B cell (primary cell): ENCODE measurements around the gene PCDH7. TPM values are rescaled to one million over a fixed set of nuclear protein-coding genes. Genes with fewer than 3 reads are reported as not detected.

Source experiments
- ATAC-seq: fragments of 200-7000 bp; cut with Tn5 transposase; one replicate; pipeline ENCODE4 v1.10.0; 2021; ENCODE audit warnings: low read depth, mild to moderate bottlenecking, moderate number of reproducible peaks, moderate library complexity
- CTCF ChIA-PET: fragments of 350-600 bp; sonication (Branson Sonifier 250); formaldehyde crosslinking; loops from one replicate; lab custom pipeline; 2021; ENCODE audit warnings: antibody characterized with exemption, inconsistent platforms; lab: Charles Lee
- POLR2A ChIA-PET: fragments of 350-600 bp; sonication (Branson Sonifier 250); formaldehyde crosslinking; loops from one replicate; lab custom pipeline; 2021; ENCODE audit warnings: antibody characterized with exemption; lab: Charles Lee
- DNase-seq: peaks from one replicate; pipeline ENCODE4 v3.0.0; 2013
- H2AFZ ChIP-seq: 2 replicates; pipeline ENCODE4 v1.6.1; 2012; ENCODE audit warnings: mild to moderate bottlenecking, low read depth, low read length; ENCODE audit not compliant: insufficient read depth, poor library complexity, severe bottlenecking
- H3K27ac ChIP-seq, 2 donors: 1 replicate in 1 of 2; 2 replicates in 1 of 2; pipeline ENCODE4 v1.5.1; 2012 to 2013; ENCODE audit warnings: low read length in 2 of 2, mild to moderate bottlenecking in 2 of 2, moderate library complexity in 1 of 2
- H3K27me3 ChIP-seq, 4 experiments: fragments of 200-600 bp in 1 of 4; sonication (generic) in 1 of 4; replicated peaks in 1 of 4; 1 replicate in 2 of 4; 2 replicates in 2 of 4; pipeline versions ENCODE4 v1.6.1 to v1.7.0; 2013 to 2016; ENCODE audit warnings: low read length in 3 of 4, mild to moderate bottlenecking in 2 of 4, mixed read lengths in 1 of 4, moderate library complexity in 1 of 4; ENCODE audit not compliant: insufficient read depth in 4 of 4, control insufficient read depth in 3 of 4; ENCODE audit errors: control extremely low read depth in 1 of 4
- H3K36me3 ChIP-seq, 2 experiments: replicated peaks in 1 of 2; 1 replicate in 1 of 2; 2 replicates in 1 of 2; pipeline versions ENCODE4 v1.6.1 to v1.7.1; 2013; ENCODE audit warnings: low read length in 1 of 2; ENCODE audit not compliant: insufficient read depth in 2 of 2, control insufficient read depth in 1 of 2; ENCODE audit errors: control extremely low read depth in 1 of 2, extremely low read depth in 1 of 2
- H3K4me1 ChIP-seq, 2 donors: fragments of 200-600 bp in 1 of 2; sonication (generic) in 1 of 2; 1 replicate in 1 of 2; 2 replicates in 1 of 2; pipeline versions ENCODE4 v1.5.1 to v1.6.1; 2013 to 2017; ENCODE audit warnings: low read length in 2 of 2; ENCODE audit not compliant: control insufficient read depth in 2 of 2, insufficient read depth in 2 of 2
- H3K4me2 ChIP-seq: replicated peaks from 2 replicates; pipeline ENCODE3; 2012; ENCODE audit warnings: mild to moderate bottlenecking, low read depth, low read length; ENCODE audit not compliant: poor library complexity, severe bottlenecking
- H3K4me3 ChIP-seq, 5 experiments: fragments of 200-600 bp in 1 of 5; sonication (generic) in 1 of 5; 1 replicate in 3 of 5; 2 replicates in 2 of 5; pipeline versions ENCODE4 v1.5.1 to v1.7.0; 2011 to 2016; ENCODE audit warnings: low read length in 4 of 5, mild to moderate bottlenecking in 4 of 5, low read depth in 2 of 5, control low read depth in 1 of 5, moderate library complexity in 1 of 5; ENCODE audit not compliant: insufficient read depth in 1 of 5; ENCODE audit errors: control extremely low read depth in 1 of 5, extremely low read depth in 1 of 5
- H3K79me2 ChIP-seq: fragments of 200-600 bp; sonication (generic); one replicate; pipeline ENCODE4 v1.6.0; 2016; ENCODE audit warnings: low read length; ENCODE audit not compliant: control insufficient read depth, insufficient read depth
- H3K9ac ChIP-seq: fragments of 200-600 bp; sonication (generic); 2 replicates; pipeline ENCODE4 v1.6.1; 2017; ENCODE audit warnings: mild to moderate bottlenecking, low read length, moderate library complexity
- H3K9me3 ChIP-seq, 3 donors: one replicate each; pipeline versions ENCODE4 v1.6.1 to v1.7.1; 2013; ENCODE audit warnings: low read length in 2 of 3; ENCODE audit not compliant: control insufficient read depth in 2 of 3, insufficient read depth in 1 of 3; ENCODE audit errors: control extremely low read depth in 1 of 3
- H4K20me1 ChIP-seq: 2 replicates; pipeline ENCODE4 v1.6.0; 2012; ENCODE audit warnings: mild to moderate bottlenecking, low read length; ENCODE audit not compliant: insufficient read depth, control insufficient read depth, poor library complexity, severe bottlenecking
- H3K27ac Mint-ChIP-seq: one replicate; pipeline ENCODE4 v1.8.0; 2021; ENCODE audit warnings: mixed read lengths
- H3K27me3 Mint-ChIP-seq: one replicate; pipeline ENCODE4 v1.8.0; 2021; ENCODE audit warnings: mixed read lengths
- H3K4me1 Mint-ChIP-seq: one replicate; pipeline ENCODE4 v1.8.0; 2021; ENCODE audit warnings: mixed read lengths
- H3K4me3 Mint-ChIP-seq: one replicate; pipeline ENCODE4 v1.8.0; 2021; ENCODE audit warnings: mixed read lengths
- H3K9me3 Mint-ChIP-seq: one replicate; pipeline ENCODE4 v1.8.0; 2022; ENCODE audit warnings: mixed read lengths; ENCODE audit not compliant: insufficient read depth
- EZH2 ChIP-seq: IDR thresholded peaks from 2 replicates; pipeline ENCODE4 v1.6.1; 2012; ENCODE audit warnings: borderline replicate concordance, low read depth, mild to moderate bottlenecking, moderate library complexity, low read length; ENCODE audit not compliant: insufficient read depth, poor library complexity, severe bottlenecking
- WGBS: methylation state at CpG from one replicate; pipeline ENCODE4 v1.1.5; 2013; ENCODE audit warnings: missing lambda C conversion rate; ENCODE audit not compliant: insufficient coverage; 5-methylcytosine and 5-hydroxymethylcytosine counted together
- intact Hi-C: fragments of 100-400 bp; cut with micrococcal nuclease; formaldehyde crosslinking; loops from one replicate; pipeline ENCODE4 v1.10.0; 2022
- polyA plus RNA-seq: library from polyadenylated mRNA; depleted of rRNA; stranded (reverse); fragments of >200 nt; gene quantifications from 2 replicates; pipeline ENCODE4 v1.2.3, GENCODE V29; 2012
- total RNA-seq, 2 donors: library from RNA; stranded (reverse); fragments of 120-200 nt in 1 of 2; gene quantifications; 1 replicate in 1 of 2; 2 replicates in 1 of 2; pipeline versions ENCODE4 v1.2.3 to v1.2.4, GENCODE V29; 2013 to 2022
- TF ChIP-seq, protein P1 (sequence below): fragments of 200-600 bp; IDR thresholded peaks from one replicate; pipeline ENCODE4 v1.8.0; 2022; ENCODE audit warnings: antibody characterized with exemption, mild to moderate bottlenecking

PCDH7 gene
- total and polyA plus RNA-seq, 2 donors (not counting 1 experiment from before 2014, with no cell fraction given): not detected

DNA sequence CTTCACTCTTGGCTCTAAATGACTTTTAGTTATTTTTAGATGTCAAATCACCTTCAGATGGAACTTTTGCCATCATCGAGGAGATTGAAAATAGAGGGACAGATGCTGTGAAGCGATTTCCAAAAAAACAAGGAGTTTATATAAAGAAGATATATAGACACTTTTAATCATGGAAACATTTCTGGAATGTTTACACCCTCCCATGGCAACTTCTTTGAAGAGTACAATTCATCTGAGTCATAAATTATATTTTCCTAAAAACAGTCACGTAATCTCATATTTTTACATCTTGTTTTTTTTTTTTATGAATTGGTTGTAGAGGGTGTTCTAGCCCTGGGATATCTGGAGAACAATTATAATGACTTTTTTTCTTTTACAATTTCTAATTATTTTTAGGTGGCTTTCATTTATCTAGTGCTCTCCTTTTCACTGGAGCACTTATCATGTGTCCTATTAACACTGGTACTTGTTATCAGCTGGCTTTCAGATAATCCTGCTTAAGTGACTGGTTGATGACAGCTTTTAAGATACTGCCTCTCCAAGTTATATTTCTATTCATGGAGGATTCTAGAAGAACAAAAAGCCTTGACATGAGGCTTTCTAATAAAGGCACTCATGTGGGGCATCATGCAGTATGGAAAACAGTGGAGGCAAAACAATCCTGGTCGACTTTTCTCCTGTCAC is 24.9 kb downstream of the PCDH7 start:
- no peaks in the 10 kb centered on the region for H3K27me3 ChIP-seq
- WGBS: 100% methylated on average over 1 of the region's 4 CpGs
- no peak overlapping the region for H3K27ac Mint-ChIP-seq
- H3K27me3 Mint-ChIP-seq: no peaks in the 10 kb centered on the region
- no peaks in the 10 kb centered on the region for H3K9me3 Mint-ChIP-seq
- H3K4me2 ChIP-seq: no peak overlapping the region
- no peaks in the 10 kb centered on the region for H3K9me3 ChIP-seq
- intact Hi-C loops: no loop called here
- H4K20me1 ChIP-seq: no peaks in the 10 kb centered on the region
- no peaks in the 10 kb centered on the region for H3K4me1 Mint-ChIP-seq
- H3K36me3 ChIP-seq: no peaks in the 10 kb centered on the region
- DNase-seq (no peak), ATAC-seq (no peak)
- H3K4me1 ChIP-seq: no peaks in the 10 kb centered on the region
- H3K79me2 ChIP-seq: no peaks in the 10 kb centered on the region
- no peak overlapping the region for H3K4me3 ChIP-seq
- no peak overlapping the region for H3K27ac ChIP-seq
- no peak overlapping the region for H2AFZ ChIP-seq
- no peak overlapping the region for H3K4me3 Mint-ChIP-seq
- ChIA-PET CTCF (no interaction called here), POLR2A (no interaction called here)
- no peak for TF ChIP-seq EZH2
- TF ChIP-seq, protein P1, sequence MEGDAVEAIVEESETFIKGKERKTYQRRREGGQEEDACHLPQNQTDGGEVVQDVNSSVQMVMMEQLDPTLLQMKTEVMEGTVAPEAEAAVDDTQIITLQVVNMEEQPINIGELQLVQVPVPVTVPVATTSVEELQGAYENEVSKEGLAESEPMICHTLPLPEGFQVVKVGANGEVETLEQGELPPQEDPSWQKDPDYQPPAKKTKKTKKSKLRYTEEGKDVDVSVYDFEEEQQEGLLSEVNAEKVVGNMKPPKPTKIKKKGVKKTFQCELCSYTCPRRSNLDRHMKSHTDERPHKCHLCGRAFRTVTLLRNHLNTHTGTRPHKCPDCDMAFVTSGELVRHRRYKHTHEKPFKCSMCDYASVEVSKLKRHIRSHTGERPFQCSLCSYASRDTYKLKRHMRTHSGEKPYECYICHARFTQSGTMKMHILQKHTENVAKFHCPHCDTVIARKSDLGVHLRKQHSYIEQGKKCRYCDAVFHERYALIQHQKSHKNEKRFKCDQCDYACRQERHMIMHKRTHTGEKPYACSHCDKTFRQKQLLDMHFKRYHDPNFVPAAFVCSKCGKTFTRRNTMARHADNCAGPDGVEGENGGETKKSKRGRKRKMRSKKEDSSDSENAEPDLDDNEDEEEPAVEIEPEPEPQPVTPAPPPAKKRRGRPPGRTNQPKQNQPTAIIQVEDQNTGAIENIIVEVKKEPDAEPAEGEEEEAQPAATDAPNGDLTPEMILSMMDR: no peak
- no peak overlapping the region for H3K9ac ChIP-seq

DNA sequence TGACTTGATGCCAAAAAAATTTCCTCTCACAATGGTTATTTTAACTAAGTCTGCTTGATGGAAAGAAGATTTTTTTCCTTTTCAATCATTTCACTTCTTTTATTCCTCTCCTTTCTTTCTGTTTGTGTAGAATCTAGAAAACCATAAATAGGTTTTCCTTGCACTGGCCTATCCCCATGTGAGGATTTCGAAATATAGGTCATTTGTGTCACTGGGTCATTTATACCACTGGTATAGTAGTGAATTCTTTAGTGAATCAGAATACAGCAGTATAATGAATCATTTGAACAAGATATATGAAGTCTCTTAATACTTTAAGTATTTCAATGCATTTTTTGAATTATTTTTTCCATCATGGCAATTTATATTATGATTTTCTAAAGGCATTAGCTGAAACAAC is 26.6 kb downstream of the PCDH7 start:
- ATAC-seq: no peak

More for the DNA sequence above, 26.6 kb downstream of the PCDH7 start:
- intact Hi-C loops: no loop called here
- TF ChIP-seq, protein P1: no peak
- TF ChIP-seq EZH2: no peak
- no peaks in the 10 kb centered on the region for H3K27me3 Mint-ChIP-seq
- Histone ChIP-seq H4K20me1 (no peaks in the 10 kb centered on the region), H3K79me2 (no peaks in the 10 kb centered on the region), H3K9me3 (no peaks in the 10 kb centered on the region), H3K4me3 (no peak overlapping the region), H3K27me3 (no peaks in the 10 kb centered on the region), H2AFZ (no peak overlapping the region), H3K27ac (no peak overlapping the region), H3K9ac (no peak overlapping the region), H3K4me2 (no peak overlapping the region), H3K4me1 (no peaks in the 10 kb centered on the region), H3K36me3 (no peaks in the 10 kb centered on the region)
- H3K4me1 Mint-ChIP-seq: no peaks in the 10 kb centered on the region
- POLR2A ChIA-PET: no interaction called here
- H3K4me3 Mint-ChIP-seq: no peak overlapping the region
- DNase-seq: no peak
- no peak overlapping the region for H3K27ac Mint-ChIP-seq
- no CpG with 5 or more reads among the region's 1 CpG for WGBS
- H3K9me3 Mint-ChIP-seq: no peaks in the 10 kb centered on the region
- CTCF ChIA-PET: no interaction called here
